H7 (cell line): Measurements from ENCODE around the gene CBR4. TPM values are rescaled to one million over a fixed set of nuclear protein-coding genes. Genes with fewer than 3 reads are reported as not detected.

ENCODE experiments used
- DNase-seq: peaks from one replicate; pipeline ENCODE4 v3.0.0; 2012
- H3K27me3 ChIP-seq: 2 replicates; pipeline ENCODE4 v1.6.0; 2011; ENCODE audit warnings: mild to moderate bottlenecking, low read length; ENCODE audit not compliant: control insufficient read depth, insufficient read depth
- H3K36me3 ChIP-seq: replicated peaks from 2 replicates; pipeline ENCODE4 v1.5.1; 2011; ENCODE audit warnings: low read length; ENCODE audit not compliant: control insufficient read depth, insufficient read depth
- H3K4me3 ChIP-seq: 2 replicates; pipeline ENCODE4 v1.5.1; 2011; ENCODE audit warnings: low read depth, mild to moderate bottlenecking, control low read depth, low read length, moderate library complexity; ENCODE audit not compliant: insufficient read depth
- total RNA-seq: library from RNA; depleted of rRNA; stranded (reverse); fragments of >200 nt; shearing (Covaris generic); gene quantifications from 2 replicates; pipeline ENCODE4 v1.2.3, GENCODE V29; 2014

CBR4 gene
- total RNA-seq, 1 experiment from 2014 or later: 16.8 TPM

DNA sequence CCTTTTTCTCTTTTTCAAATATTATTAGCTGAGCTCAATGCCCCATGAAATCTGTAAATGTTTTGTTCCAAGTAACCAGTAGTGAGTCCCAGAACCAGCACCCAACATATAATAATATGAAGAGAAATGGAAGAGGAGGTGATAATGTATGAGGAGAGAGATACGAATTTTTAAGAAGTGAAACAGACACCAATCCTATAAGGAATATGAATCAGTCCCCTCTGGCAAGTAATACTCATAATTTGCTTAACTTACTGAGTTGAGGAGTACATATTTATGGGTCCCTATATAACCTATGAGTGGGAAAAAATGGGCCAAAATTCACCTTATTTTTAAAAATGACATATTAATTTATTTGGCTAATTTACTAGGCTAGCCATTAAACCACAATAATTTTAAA, 8.4 kb upstream of the CBR4 start:
- no peak for DNase-seq

DNA sequence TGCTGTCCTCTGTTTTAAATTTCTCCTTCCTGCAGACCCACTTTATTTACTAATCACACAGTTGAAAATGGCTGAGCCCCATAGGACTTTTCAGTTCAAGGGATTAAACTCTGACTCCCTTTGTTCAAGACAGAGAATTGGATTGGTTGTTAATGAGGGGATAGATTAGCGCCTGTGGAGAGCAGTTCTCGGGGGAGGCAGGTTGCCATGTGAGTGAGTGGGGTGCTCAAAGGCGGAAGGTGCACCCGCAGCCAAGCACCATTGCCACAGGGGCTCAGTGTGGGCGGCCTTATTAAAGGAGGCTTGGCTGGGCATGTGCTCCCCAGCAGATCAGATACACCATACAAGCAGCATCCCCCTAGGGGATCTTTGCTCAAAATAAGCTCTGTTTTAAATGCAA, 7.9 kb upstream of the CBR4 start:
- Histone ChIP-seq H3K27me3 (no peaks in the 10 kb centered on the region), H3K36me3 (no peaks in the 10 kb centered on the region), H3K4me3 (no peak overlapping the region)
- DNase-seq: no peak

More for the DNA sequence above, 8.4 kb upstream of the CBR4 start:
- H3K27me3 ChIP-seq: no peaks in the 10 kb centered on the region
- no peaks in the 10 kb centered on the region for H3K36me3 ChIP-seq
- H3K4me3 ChIP-seq: no peak overlapping the region

DNA sequence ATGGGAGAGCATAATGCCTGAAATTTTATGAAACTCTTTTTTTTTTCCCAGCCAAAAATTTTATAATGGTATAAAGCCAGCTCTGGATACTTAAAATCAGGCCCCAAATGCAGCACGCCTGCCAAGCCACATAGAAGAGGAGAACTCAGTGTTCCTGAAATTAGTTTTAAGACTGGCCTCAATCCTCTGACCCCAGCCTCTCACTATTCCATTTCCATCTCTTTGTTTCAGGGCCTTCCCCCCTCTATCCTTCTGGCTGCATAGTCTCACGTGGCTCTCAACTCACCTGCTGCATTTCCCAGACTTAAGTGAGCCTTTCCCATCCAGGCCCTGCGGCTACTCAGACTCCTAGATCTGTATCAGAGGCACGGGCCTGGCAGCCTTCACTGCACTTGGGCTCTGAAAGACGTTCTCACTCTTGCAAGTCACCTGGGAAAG, 5.2 kb upstream of the CBR4 start:
- no peak overlapping the region for H3K4me3 ChIP-seq
- no peaks in the 10 kb centered on the region for H3K36me3 ChIP-seq
- DNase-seq: no peak

DNA sequence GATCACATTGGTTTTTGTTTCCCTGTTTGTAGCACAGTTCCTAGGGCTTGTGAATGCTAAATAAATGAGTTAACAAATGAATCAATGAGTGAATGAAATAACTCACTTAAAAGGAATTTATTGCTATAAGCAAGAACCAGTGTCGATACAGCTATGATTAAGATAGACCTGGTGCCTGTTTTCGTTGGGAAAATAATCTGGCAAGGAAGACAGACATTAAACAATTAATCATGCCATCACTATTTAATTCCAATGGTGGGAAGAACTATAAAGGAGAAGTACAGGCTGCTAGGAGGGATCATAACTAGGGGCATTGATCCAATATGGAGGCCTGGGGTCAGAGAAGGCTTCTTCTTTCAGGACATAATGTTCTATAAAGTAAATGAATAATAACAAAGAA, 4.5 kb upstream of the CBR4 start:
- H3K27me3 ChIP-seq: no peaks in the 10 kb centered on the region
- DNase-seq: no peak
- H3K4me3 ChIP-seq: no peak overlapping the region
- H3K36me3 ChIP-seq: no peaks in the 10 kb centered on the region

More for the DNA sequence above, 5.2 kb upstream of the CBR4 start:
- H3K27me3 ChIP-seq: no peaks in the 10 kb centered on the region

DNA sequence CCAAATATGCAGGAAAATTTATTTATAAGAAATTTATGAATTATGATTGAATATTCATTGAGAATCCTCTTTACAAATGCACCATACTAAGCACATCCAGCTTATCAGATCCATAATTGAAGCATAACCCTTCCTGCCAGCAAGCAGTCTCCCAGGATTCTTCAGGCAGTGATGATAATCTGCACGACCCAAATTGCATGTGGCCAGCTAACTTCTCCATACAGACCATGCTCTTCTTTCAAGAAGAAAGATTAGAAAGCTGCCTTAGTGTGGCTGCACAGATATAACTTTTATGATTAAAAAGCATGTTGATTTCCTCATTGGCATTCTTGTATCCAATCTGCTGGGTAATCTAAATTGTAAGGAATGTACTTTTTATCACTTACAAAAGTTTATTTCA, 3.3 kb upstream of the CBR4 start:
- no peaks in the 10 kb centered on the region for H3K27me3 ChIP-seq
- no peak for DNase-seq
- no peak overlapping the region for H3K4me3 ChIP-seq
- H3K36me3 ChIP-seq: no peaks in the 10 kb centered on the region

DNA sequence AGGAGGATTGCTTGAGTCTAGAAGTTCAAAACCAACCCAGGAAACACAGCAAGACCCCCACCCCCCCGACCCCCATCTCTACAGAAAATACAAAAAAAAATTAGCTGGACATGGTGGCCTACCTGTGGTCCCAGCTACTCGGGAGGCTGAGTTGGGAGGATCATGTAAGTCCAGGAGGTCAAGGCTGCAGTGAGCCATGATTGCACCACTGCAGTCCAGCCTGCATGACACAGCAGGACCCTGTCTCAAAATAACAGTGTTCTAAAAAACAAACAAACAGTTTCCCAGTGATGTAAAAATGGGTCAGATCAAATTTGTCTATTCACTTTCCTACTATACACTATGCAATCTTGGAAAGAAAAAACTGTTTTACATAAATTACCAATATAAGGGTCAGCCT, 2.0 kb upstream of the CBR4 start:
- Histone ChIP-seq H3K4me3 (no peak overlapping the region), H3K27me3 (no peaks in the 10 kb centered on the region), H3K36me3 (no peaks in the 10 kb centered on the region)
- DNase-seq: no peak

DNA sequence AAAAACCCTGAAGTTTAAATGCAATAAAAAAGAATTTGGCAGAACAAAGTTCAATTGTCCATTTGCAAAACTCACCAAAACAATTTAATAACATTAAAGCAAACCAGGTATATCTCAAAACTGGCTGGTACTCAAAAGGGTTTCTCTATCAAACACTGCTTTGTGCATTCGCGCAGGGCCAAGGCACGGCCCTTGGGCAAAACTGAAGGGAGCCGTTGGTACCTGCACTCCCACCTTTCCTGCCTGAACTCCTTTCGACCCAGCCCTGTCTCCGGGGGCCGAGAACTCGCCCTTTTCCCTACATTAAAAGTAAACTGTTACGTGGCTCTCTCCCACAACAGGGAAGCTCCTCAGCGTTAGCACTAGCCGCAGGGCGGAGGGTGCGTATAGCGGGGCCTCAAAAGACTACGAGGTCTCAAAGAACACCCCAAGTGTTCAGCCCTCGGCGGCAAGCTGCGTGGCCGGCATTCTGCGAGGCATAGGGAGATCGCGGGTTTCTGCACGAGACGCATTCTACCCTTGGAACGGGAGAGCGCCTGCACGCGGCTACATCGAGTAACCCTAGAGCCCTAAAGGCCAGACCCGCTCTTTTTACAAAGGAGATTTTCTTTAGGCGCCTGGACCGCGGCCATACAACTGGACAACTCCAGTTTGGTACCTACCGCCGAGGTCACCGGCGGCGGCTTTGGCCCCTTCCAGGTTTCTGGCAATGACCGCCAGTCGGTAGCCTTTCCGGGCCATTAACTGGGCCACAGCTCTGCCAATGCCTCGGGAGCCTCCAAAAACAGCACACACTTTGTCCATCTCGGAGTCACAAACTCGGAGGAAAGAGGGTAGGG, 550 bp downstream of the CBR4 start:
- DNase-seq: peak; percentile 36
- peak overlapping the region; percentile 88 for H3K4me3 ChIP-seq
- H3K36me3 ChIP-seq: peaks cover 6% of the 10 kb centered on the region
- H3K27me3 ChIP-seq: no peaks in the 10 kb centered on the region

DNA sequence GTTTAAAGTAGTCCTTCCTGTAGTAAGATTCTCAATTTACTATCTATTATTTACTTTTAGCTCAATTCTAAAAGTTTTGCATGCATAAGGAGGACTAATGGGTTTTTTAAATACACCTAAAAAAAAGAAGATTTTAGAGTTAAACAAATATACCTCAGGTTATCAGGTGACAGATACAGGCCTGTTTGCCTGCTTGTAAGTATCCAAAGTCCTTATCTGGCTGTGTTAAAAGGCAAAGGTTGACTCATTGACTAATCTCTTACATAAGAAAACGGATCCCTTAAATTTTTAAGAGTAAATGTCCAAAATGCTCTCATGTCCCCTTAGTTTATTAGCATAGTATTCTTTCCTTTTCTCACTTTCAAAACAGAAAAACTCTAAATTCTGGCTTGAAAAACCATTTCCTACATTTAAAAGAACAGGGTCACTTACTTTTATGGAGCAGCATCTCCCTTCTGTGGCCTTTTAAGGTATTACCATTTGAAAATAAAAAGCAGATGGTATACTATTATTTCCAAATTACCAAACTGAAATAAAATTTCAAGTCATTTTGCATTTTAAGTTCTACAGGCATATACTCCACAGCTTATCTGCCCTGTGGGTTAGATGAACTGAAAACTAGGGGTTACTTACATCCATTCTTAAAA, 4.5 kb downstream of the CBR4 start:
- Histone ChIP-seq H3K27me3 (no peaks in the 10 kb centered on the region), H3K36me3 (peaks cover 12% of the 10 kb centered on the region), H3K4me3 (no peak overlapping the region)
- DNase-seq: no peak

DNA sequence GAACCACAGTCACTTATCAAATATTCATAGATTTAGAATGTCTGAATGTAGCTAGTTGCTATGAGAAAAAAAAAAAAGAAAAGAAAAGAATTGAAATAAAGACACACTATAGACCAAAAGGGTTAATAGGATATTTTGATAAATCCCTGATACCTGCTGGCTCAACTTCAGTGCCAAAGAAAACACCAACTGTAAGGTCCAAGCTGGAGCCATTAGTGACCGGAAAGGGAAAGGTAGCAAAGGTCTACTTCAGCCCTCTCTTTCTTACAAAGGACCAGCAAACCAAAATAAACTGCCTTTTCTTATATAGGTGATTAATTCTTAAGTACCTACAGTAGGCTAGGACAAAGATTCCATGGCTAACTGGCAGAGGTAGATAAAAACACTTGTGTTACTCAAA, 9.7 kb downstream of the CBR4 start:
- no peak for DNase-seq
- Histone ChIP-seq H3K36me3 (peaks cover 10% of the 10 kb centered on the region), H3K27me3 (no peaks in the 10 kb centered on the region), H3K4me3 (no peak overlapping the region)

DNA sequence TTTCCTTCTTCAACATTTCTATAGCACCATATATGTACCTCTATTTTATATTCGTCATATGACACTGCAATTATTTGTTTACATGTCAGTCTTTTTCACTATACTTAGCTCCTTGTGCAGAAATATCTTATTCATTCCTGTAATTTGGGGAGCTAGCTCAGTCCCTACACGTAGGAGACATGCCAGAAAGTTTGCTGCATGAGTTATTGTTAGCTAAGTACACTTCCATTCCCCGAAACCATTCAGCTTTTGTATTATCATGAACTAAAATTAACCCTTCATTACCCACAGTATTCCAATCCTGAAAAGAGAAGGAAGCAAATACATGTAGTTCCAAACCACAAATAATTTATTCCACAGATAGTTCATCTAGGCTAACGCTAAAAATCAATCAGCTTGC, 10.2 kb downstream of the CBR4 start:
- DNase-seq: no peak
- peaks cover 9% of the 10 kb centered on the region for H3K36me3 ChIP-seq
- H3K27me3 ChIP-seq: no peaks in the 10 kb centered on the region
- no peak overlapping the region for H3K4me3 ChIP-seq

DNA sequence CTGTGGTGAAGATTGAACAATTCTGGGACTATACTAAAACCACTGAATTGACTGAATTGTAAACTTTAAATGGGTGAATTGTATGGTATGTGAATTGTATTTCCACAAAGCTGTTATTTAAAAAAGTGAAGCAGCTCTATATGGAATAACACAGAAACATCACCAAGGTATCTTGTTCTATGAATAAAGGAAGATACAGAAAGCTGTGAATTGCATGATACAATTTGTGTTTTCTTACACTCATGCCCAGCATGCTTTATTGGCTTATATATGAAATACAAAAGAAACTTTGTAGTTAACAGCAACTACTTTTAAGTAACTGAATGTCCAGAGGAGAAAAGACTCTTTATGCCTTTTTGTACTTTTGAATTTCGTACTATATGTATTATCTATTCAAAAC, 11.5 kb downstream of the CBR4 start:
- H3K27me3 ChIP-seq: no peaks in the 10 kb centered on the region
- DNase-seq: no peak
- no peak overlapping the region for H3K4me3 ChIP-seq
- H3K36me3 ChIP-seq: peaks cover 6% of the 10 kb centered on the region

DNA sequence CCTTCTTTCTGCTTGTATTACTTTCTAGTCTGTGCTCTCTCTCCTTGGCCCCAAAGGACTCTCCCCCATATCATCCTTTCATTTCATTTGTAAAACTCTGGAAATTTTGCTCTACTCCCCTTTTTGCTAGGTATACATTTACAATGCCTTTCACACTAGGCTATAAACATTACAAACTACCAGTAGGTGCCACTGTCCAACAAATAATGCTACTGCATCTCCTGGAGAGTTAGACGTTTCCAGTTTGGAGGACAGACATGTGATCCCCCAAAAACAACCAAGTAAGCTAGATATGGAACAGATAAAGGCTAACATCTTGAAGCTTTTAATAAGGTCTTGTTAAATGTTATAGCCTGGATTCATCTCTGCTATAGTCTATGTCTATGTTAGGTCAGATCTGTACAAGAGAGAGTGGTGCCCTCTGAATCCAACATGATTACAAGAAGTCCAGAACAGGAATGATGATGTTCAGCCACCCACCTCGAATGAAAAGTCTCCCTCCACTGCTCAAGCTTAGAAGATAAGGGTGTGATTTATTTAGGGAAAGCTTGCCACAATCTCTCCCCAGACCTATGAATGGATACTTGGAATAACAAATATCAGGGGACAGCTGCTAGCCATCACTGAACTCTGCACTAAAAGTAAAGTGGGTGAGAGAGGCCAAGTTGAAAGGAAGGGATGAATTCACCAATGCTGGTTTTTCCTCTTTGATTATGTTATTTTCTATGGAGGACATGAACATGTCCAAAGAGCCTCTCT, 14.3 kb downstream of the CBR4 start:
- DNase-seq: no peak
- H3K36me3 ChIP-seq: peaks cover 3% of the 10 kb centered on the region

DNA sequence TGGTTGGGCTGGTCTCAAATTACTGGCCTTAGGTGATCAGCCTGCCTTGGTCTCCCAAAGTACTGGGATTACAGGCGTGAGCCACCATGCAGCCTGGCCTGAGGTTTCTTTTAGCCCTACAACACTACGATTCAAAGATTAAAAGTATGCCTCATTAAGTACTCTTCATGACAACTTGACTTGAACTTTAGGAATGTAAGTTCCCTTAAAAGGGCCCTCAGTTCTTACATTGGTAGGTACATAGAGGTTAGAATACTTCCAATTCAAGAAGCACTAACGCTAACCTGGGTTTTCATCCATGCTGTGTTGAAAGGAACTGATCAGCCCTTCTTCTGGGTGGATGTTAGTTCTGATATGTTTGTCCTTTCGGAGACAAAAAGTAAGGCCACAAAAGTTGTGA, 15.1 kb downstream of the CBR4 start:
- no peak for DNase-seq
- Histone ChIP-seq H3K27me3 (no peaks in the 10 kb centered on the region), H3K36me3 (peaks cover 4% of the 10 kb centered on the region), H3K4me3 (no peak overlapping the region)

More for the DNA sequence above, 14.3 kb downstream of the CBR4 start:
- Histone ChIP-seq H3K27me3 (no peaks in the 10 kb centered on the region), H3K4me3 (no peak overlapping the region)

DNA sequence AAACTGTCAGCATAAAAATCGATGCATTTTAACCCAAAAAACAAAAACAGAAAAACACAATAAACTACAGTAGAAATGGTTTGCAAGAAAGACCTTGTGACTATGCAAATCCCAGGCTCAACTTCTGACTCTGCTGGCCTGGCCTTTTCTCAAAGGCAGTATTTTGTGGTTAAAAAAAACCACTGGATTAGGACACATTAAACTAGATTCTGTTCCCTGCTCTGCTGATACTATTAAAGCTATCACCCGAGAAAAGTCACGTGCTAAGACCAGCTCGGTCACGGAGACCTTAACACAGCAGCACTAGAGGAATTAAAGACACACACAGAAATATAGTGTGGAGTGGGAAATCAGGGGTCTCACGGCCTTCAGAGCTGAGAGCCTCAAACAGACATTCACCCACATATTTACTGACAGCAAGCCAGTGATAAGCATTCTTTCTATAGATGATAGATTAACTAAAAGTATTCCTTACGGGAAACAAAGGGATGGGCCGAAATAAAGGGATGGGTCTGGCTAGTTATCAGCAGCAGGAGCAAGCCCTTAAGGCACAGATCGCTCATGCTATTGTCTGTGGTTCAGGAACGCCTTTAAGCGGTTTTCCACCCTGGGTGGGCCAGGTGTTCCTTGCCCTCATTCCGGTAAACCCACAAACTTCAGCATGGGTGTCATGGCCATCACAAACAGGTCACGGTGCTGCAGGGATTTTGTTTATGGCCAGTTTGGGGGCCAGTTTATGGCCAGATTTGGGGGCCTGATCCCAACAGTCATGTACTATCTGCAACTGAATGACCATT, 16.1 kb downstream of the CBR4 start:
- Histone ChIP-seq H3K4me3 (no peak overlapping the region), H3K36me3 (peaks cover 6% of the 10 kb centered on the region), H3K27me3 (no peaks in the 10 kb centered on the region)
- DNase-seq: no peak
